SJCRH30 (cell line): ENCODE results near the gene GPR132. TPM values are rescaled to one million over a fixed set of nuclear protein-coding genes. Genes with fewer than 3 reads are reported as not detected.
A peak's percentile ranks its signal among the peaks of the same experiment; 100 is the strongest.

ENCODE experiments used
- DNase-seq, 2 experiments: peaks; one replicate each; pipeline ENCODE4 v3.0.0-alpha.2; 2015 to 2020
- H3K27ac ChIP-seq: fragments of 250-450 bp; sonication (Bioruptor Pico); 2 replicates; pipeline ENCODE4 v1.5.1; 2020; ENCODE audit warnings: mild to moderate bottlenecking, moderate library complexity
- H3K27me3 ChIP-seq: fragments of 250-450 bp; sonication (Bioruptor Pico); 2 replicates; pipeline ENCODE4 v1.5.1; 2020; ENCODE audit warnings: mild to moderate bottlenecking, moderate library complexity
- H3K36me3 ChIP-seq: fragments of 250-450 bp; sonication (Bioruptor Pico); 2 replicates; pipeline ENCODE4 v1.5.1; 2020; ENCODE audit warnings: mild to moderate bottlenecking, moderate library complexity
- H3K4me1 ChIP-seq: fragments of 250-450 bp; sonication (Bioruptor Pico); 2 replicates; pipeline ENCODE4 v1.5.1; 2020; ENCODE audit warnings: mild to moderate bottlenecking, moderate library complexity
- H3K4me3 ChIP-seq: fragments of 250-450 bp; sonication (Bioruptor Pico); 2 replicates; pipeline ENCODE4 v1.5.1; 2020; ENCODE audit warnings: mild to moderate bottlenecking, moderate library complexity
- H3K9me3 ChIP-seq: fragments of 250-450 bp; sonication (Bioruptor Pico); replicated peaks from 2 replicates; pipeline ENCODE4 v1.5.1; 2020; ENCODE audit warnings: mild to moderate bottlenecking, moderate library complexity
- total RNA-seq: library from RNA; depleted of rRNA; stranded (reverse); fragments of >200 nt; shearing (Covaris generic); gene quantifications from 2 replicates; pipeline ENCODE4 v1.2.3, GENCODE V29; 2014

The GPR132 gene
- total RNA-seq, 1 experiment from 2014 or later, result 0.40 TPM

DNA sequence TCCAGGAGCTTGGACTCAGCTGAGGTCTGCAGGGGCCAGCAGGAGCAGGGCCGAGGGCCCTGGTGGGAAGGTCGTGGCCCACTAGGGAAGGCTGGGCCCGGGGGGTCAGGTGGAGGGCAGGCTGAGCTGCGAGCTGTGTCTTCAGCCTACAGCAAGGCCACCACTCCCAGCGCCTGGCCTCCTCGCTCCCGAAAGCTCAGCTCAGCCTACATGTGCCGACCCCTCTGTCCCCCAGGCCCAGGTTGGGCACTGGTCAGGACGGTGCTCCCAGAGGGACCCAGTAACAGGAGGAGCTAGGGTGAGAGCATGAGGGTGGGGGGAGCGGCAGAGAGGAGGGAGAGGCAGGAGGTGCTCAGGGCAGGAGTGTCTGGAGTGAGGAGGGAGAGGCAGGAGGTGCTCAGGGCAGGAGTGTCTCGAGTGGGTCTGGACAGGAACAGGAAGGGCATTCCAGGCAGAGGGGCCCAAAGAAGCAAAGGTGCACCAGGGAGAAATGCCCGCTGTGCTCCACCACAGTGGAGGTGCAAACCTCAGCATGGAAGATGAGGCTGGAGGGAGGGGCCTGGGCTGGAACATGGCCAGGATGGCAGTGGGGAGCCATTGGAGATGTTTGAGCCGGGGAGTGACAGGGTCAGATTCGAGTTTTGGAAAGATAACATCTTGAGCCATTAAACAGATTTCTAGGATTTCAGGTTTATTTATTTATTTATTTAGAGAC lies 29.1 kb upstream of the GPR132 start:
- Histone ChIP-seq H3K4me3 (peak overlapping the region; percentile 61), H3K36me3 (no peaks in the 10 kb centered on the region), H3K27me3 (no peaks in the 10 kb centered on the region), H3K4me1 (peaks cover 8% of the 10 kb centered on the region; the same call in 1 of the 2 replicates), H3K9me3 (no peaks in the 10 kb centered on the region; the same call in 1 of the 2 replicates), H3K27ac (no peak overlapping the region)
- DNase-seq, result no peak

DNA sequence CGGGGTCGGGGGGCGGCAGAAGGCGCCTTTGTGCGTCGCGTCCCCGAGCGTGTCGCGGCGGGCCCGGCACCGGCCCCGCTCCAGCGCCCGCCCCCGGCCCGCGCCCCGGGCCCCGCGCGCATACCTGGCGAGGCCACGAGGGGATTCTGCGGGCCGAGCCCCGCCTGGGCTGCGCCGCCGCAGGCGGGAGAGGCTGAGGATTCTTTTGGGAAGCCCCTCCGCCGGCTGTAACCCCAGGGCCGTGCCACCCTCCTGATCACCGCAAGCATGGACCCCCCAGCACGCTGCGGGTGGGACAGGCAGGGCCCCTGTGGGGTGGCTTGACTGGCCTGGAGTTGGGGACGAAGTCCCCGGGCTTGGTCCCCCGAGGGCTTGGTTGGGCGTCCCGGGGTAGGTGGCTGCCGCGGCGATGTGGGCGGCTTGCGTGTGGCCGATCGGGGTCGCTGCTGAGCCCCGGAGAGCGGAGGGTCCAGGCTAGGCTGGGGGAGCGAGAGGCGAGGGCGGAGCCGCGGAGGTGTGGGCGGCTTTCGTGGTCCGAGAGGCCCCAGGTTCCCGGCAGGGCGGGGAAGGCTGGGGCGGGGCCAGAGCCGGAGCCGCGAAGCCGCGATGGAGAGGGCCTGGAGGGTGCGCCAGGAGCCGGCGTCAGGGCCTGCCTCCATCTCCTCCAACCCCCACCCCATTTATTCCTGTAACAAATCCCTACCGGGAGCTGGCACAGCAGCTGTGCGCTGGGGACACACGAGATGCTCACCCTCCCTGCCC lies 28.4 kb upstream of the GPR132 start:
- H3K4me1 ChIP-seq, result peaks cover 8% of the 10 kb centered on the region; the same call in 1 of the 2 replicates
- peak overlapping the region; percentile 61 for H3K4me3 ChIP-seq
- no peaks in the 10 kb centered on the region for H3K27me3 ChIP-seq
- H3K9me3 ChIP-seq, result no peaks in the 10 kb centered on the region
- DNase-seq, result peak; percentile 74 to 75
- no peaks in the 10 kb centered on the region for H3K36me3 ChIP-seq
- H3K27ac ChIP-seq, result no peak overlapping the region; the same call in 1 of the 2 replicates

DNA sequence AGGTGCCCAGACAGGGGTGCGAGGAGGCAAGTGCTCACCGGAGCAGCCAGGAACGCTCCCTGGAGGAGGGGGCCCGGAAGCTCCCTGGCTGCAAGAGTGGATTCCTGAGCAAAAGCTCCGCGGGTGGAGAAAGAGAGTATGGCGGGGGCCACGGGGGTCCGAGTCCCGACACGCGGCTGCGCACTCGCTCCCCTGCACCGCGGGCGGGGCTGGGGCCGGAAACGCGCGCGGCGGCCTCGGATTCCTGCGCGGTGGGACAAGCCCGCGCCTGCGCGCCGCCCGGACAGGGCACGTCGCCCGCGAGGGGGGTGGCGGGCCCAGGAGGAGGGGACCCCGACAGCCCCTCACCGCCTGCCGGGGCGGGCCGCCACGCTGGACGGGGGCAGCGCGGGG lies 27.8 kb upstream of the GPR132 start:
- peak in 1 of 2 experiments; percentile 45 for DNase-seq
- Histone ChIP-seq H3K4me3 (peak overlapping the region; percentile 61), H3K9me3 (no peaks in the 10 kb centered on the region), H3K4me1 (peaks cover 11% of the 10 kb centered on the region; the same call in 1 of the 2 replicates), H3K36me3 (no peaks in the 10 kb centered on the region), H3K27ac (no peak overlapping the region), H3K27me3 (no peaks in the 10 kb centered on the region)

DNA sequence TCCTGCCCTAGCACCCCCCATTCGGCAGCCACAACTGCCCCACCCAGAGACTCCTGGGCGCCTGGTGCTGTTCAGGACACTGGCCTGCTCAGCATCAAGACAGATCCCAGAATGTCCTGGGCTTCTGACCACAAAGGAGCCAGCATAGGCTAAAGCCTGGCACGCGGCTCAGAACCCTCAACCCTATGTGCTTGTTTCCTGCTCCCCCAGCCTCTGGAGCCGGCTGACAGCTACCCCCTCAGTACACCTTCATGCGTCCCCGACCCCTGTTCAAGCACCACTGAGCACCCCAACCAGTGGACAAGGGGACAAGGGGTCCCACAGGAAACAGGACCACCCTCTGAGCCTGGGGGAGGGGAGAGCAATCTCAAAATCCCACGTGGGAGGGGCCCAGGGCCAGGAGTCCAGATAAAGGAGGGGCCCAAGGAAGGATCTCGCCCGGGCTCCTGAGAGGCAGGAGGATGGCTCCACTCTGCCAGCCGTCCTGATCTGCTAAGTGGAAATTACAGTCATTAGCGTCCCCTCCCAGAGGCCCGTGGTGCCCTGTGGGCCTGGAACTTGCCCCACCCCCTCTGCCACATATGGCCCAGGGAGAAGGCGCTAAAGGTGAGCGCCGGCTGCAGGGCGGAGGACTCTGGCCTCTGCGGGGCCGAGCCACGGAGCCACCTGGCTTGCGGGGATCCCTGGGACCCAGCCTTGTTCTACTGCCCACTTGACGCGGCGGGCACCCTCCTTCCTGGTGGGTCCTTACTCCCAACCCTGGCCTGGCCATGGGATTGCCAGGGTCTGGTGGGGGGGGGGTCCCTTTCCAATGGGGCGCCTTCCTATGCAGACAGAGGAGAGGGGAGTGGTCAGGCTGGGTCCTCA lies 27.2 kb upstream of the GPR132 start:
- H3K27ac ChIP-seq, result no peak overlapping the region
- H3K27me3 ChIP-seq, result no peaks in the 10 kb centered on the region
- no peak for DNase-seq
- H3K36me3 ChIP-seq, result no peaks in the 10 kb centered on the region
- peak overlapping the region; percentile 61 for H3K4me3 ChIP-seq
- no peaks in the 10 kb centered on the region for H3K9me3 ChIP-seq
- peaks cover 11% of the 10 kb centered on the region; the same call in 1 of the 2 replicates for H3K4me1 ChIP-seq

DNA sequence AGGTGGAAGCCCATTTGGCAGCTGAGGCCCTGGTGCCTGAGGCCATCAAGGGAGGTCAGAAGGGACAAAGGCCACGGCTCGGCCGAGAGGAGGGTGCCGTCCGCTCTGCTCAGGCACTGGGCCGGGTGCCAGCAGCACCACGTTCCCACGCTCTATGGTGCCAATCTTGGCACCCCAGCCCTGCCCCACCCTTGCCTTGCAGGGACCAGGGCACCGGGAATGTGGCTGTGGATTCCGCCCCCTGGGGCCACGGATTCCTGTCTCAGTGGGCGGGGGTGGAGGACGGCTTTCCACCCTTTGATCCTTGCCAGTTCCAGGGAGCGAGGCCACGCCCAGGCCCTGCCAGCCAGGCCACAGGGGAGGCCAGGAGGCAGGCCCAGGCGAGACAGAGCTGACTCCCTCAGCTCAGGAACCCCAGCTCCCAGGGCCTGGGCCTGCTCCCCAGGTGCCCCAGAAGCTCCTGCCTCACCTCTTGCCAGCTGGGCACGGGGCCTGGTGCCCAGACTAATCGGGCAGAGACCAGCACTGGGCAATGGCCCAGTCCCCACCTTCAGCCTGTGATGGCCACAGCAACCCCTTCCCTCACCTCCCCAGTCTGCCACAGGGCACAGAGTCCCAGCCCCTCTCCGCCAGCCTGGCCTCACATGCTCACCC lies 26.4 kb upstream of the GPR132 start:
- Histone ChIP-seq H3K4me1 (peaks cover 11% of the 10 kb centered on the region; the same call in 1 of the 2 replicates), H3K4me3 (no peak overlapping the region), H3K27me3 (no peaks in the 10 kb centered on the region), H3K36me3 (no peaks in the 10 kb centered on the region), H3K27ac (no peak overlapping the region), H3K9me3 (no peaks in the 10 kb centered on the region)
- no peak for DNase-seq

DNA sequence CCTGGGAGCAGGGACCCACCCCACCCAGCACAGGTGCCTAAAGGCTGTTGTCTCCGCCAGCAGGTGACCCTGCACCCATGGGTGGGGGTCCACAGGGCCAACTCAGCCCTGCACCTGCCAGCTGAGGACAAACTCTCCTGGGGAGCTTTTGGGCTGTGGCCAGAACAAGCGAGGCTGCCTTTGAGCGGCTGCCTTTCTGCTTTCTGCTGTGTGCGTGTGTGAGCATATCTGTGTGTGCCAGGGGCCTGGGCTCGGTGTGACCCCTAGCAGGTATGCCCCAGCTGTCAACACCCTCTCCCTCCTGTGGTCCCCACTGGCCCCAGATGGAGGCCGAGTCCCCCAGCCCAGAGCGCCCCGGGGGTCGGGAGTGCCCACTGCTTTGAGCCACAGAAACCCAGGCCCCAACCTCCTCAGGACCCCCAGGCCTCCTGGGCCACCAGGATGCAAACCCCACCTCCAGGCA lies 25.9 kb upstream of the GPR132 start:
- Histone ChIP-seq H3K4me1 (peaks cover 11% of the 10 kb centered on the region; the same call in 1 of the 2 replicates), H3K4me3 (no peak overlapping the region), H3K27me3 (no peaks in the 10 kb centered on the region), H3K27ac (no peak overlapping the region), H3K36me3 (no peaks in the 10 kb centered on the region), H3K9me3 (no peaks in the 10 kb centered on the region)
- no peak for DNase-seq

DNA sequence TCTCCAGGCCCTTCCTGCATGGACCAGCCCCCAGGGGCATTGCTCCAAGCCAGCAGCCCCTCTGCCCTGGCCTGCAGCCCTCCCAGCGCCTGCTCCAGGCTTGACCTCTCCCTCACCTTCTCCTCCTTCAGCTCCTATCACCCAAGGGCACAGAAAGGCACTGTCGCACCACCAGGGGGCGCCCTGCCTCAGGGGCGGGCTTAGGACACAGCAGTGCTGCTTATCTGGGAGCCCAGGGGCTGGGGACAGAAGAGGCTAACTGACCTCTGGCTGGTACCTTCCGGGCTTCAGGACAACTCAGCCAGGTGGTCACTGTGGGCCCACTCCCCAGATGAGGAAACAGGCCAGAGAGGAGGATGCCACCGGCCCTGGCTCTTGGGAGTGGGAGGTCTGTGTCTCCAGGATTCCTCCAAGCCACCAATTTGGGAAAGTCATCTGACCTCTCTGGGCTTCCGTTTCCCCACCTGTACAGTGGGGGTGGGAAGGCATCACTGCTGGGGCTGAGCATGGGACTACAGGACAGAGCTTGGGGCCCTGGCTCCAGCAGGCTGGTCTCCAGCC lies 25.3 kb upstream of the GPR132 start:
- no peak overlapping the region for H3K27ac ChIP-seq
- H3K27me3 ChIP-seq, result no peaks in the 10 kb centered on the region
- no peaks in the 10 kb centered on the region for H3K9me3 ChIP-seq
- H3K4me3 ChIP-seq, result no peak overlapping the region
- no peaks in the 10 kb centered on the region for H3K36me3 ChIP-seq
- peaks cover 11% of the 10 kb centered on the region; the same call in 1 of the 2 replicates for H3K4me1 ChIP-seq
- DNase-seq, result peak; percentile 84 to 92

DNA sequence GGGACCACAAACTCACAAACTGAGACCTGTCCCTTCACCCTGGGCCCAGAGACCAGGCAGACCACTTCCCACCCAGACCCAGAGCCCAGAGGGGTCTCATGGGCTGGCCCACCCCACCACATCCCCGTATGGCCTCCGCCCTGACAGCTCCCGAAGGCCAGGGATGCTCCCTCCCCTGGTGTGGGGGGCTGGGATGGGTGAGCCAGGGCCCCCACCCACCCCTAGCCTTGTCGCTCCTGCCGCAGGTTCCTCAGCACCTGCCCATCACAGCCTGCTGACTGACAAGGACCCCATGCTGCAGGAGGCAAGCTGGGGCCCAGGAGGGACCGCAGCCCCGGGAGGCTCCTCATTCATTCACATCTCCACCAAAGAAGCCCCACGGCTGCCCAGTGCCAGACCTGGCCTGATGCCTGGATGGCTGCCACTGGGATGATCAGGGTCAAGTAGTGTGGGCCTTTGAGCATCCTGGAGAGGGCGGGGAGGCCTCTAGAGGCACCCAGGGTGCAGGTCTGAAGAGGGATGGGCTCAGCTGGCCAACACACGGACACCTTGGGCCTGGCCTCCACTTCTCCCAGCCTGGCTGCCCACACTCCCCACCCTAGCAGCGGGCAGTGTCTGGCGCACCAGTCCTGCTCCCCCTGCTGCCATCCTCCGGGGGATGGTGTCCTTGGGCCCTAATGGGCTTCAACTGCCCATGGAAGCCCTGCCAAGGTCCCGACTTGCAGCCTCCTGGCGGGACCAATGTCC lies 24.7 kb upstream of the GPR132 start:
- H3K4me1 ChIP-seq, result peaks cover 11% of the 10 kb centered on the region
- no peaks in the 10 kb centered on the region for H3K9me3 ChIP-seq
- no peaks in the 10 kb centered on the region for H3K27me3 ChIP-seq
- no peak overlapping the region for H3K27ac ChIP-seq
- no peaks in the 10 kb centered on the region for H3K36me3 ChIP-seq
- no peak overlapping the region for H3K4me3 ChIP-seq
- no peak for DNase-seq

DNA sequence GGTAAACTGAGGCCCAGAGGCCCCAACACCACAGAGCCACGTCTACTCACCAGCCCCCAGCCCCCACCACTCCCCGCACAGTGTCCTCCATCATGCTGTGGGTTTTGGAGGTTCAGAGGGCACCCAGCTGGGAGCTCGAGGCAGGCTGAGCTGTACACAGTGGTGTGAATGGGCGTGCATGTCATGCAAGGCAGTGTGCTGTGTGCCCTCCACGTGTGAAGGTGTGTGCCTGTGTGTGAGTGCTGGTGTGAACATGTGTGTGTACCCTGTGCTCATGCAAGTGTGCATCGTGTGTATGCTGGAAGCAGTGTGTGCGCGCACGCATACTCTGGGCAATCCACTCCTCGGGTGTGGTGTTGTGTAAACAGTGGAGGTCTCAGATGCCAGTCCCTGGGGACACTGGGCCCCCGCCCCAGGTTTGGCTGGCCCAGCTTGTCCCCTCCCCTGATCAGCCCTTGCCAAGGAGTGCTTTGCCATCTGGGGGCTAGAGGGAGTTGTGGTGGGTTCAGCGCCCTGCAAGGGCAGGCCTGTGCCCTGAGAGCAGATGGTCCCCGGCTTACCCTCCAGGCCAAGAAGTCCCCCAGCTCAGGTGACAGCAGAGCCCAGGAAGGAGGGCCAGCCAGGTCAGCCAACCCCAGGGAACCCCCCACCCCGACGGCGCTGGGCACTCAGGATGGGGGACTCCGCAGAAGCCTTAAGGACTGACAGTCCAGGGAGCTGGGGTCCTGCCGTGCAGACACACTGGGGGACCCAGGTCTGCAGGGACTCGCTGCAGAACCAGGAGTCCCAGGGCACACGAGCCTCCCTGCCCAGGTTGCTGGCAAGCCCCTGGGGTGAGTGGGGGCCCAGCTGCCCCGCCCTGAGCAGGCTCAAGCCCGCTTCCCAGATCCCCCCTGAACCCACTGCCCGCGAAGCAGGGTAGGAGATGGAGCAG lies 23.8 kb upstream of the GPR132 start:
- peaks cover 11% of the 10 kb centered on the region for H3K4me1 ChIP-seq
- H3K36me3 ChIP-seq, result no peaks in the 10 kb centered on the region
- H3K27me3 ChIP-seq, result no peaks in the 10 kb centered on the region
- DNase-seq, result no peak
- no peaks in the 10 kb centered on the region for H3K9me3 ChIP-seq
- no peak overlapping the region for H3K4me3 ChIP-seq
- no peak overlapping the region for H3K27ac ChIP-seq

DNA sequence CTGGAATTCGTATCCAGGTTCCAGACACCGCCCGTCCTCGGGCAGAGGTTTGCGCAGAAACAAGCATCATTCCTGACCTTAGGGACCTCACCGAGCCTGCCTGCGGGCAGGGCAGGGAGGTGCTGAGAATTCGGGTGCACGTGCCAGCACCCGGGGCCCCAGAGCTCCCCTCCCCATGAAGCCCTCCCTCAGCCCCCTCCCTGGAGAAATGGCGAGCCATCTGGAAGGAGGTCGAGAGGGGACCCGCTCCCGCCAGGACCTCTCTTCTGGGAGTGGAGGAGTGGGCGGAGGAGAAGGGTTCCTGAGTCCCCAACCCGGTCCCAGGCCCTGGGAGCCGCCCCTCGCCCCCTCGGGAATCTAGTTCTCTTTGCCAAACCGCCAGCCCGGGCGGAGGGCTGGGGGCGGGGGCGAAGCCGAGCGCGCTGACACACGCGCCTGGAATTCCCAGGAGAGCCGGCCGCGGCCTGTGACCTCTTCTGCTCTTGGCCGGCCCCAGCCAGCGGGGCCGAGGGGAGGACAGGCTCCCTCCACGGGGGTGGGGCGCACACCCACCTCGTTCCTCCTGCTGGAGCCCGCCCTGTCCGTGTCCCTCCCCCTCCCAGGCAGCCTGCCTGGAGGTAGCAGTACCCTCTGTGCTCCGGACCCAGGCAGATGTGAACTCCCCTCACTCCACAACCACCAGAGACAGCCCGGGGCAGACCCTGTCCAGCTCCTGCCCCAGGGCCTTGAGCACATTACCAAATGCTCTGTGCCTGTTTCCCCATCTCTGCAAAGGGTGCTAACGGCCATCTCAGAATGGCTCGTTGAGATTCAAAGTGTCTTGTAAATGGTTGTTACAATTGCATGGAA lies 23.0 kb upstream of the GPR132 start:
- no peak overlapping the region for H3K27ac ChIP-seq
- H3K4me1 ChIP-seq, result peaks cover 11% of the 10 kb centered on the region
- no peaks in the 10 kb centered on the region for H3K36me3 ChIP-seq
- H3K9me3 ChIP-seq, result no peaks in the 10 kb centered on the region
- no peak overlapping the region; the same call in 1 of the 2 replicates for H3K4me3 ChIP-seq
- DNase-seq, result no peak
- no peaks in the 10 kb centered on the region for H3K27me3 ChIP-seq

DNA sequence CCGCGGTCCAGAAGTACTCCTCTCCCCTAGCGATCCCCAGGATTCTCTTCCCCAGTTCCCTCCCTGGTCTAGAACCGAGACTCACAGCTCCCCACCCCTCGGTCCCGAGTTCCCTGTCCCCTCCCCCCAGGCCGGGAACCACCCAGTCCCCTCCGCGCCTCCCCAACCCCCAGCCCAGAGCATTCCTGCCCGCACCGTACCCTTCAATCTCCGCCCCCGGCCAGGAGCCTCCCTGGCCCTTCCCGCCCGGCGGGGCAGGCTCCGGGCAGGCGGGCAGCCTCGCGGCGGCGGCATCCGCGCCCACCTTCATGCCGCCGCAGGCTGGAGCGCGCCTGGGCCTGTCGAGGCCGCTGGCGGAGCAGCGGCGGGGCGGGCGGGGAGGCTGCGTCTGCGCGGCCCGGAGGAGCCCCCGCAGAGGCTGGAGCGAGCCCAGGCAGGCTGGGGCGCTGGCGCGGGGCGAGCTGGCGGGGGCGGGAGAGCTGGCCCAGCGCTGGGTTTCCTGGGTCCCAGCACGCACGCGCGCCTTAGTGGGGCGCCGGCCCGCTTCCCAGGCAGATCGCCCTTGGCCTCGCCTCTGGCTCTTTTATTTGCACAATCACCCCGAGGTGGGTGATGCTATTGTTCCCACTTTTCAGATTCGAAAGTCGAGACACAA lies 22.2 kb upstream of the GPR132 start:
- Histone ChIP-seq H3K4me3 (no peak overlapping the region), H3K9me3 (no peaks in the 10 kb centered on the region), H3K36me3 (no peaks in the 10 kb centered on the region), H3K4me1 (peaks cover 11% of the 10 kb centered on the region), H3K27me3 (no peaks in the 10 kb centered on the region), H3K27ac (no peak overlapping the region)
- DNase-seq, result no peak
